GM18517 (cell line): ENCODE results near the gene TBC1D19.
"Not testable (repeated sequence)": the region's sequence is repeated elsewhere in the genome, so short reads cannot be mapped to it uniquely, and the experiment has no call there.

ENCODE experiments used
- ATAC-seq: cut with Tn5 transposase; IDR thresholded peaks from one replicate; pipeline ENCODE4 v1.9.1; 2021; ENCODE audit warnings: mild to moderate bottlenecking, moderate library complexity; ENCODE audit not compliant: unreplicated experiment

The TBC1D19 gene

GRCh38 chr4:26596843-26597242 is 13.0 kb downstream of the TBC1D19 start:
- ATAC-seq, result no peak

GRCh38 chr4:26601204-26601603 is 17.3 kb downstream of the TBC1D19 start:
- ATAC-seq, result no peak

- no peak for ATAC-seq
These were observed 23.9 kb downstream of the TBC1D19 start for GRCh38 chr4:26607776-26608175.

GRCh38 chr4:26609391-26609790 is 25.5 kb downstream of the TBC1D19 start:
- ATAC-seq, result no peak

- no peak for ATAC-seq
These were observed 26.0 kb downstream of the TBC1D19 start for GRCh38 chr4:26609868-26610267.

GRCh38 chr4:26611372-26611771 is 27.5 kb downstream of the TBC1D19 start:
- no peak for ATAC-seq

GRCh38 chr4:26611885-26612284 is 28.0 kb downstream of the TBC1D19 start:
- no peak for ATAC-seq

- no peak for ATAC-seq
These were observed 29.4 kb downstream of the TBC1D19 start for GRCh38 chr4:26613237-26613636.

- no peak for ATAC-seq
These were observed 29.9 kb downstream of the TBC1D19 start for GRCh38 chr4:26613735-26614134.

- ATAC-seq, result no peak
These were observed 35.9 kb downstream of the TBC1D19 start for GRCh38 chr4:26619784-26620183.

- no peak for ATAC-seq
These were observed 37.5 kb downstream of the TBC1D19 start for GRCh38 chr4:26621366-26621765.

GRCh38 chr4:26622913-26623312 is 39.0 kb downstream of the TBC1D19 start:
- ATAC-seq, result no peak

GRCh38 chr4:26626658-26627057 is 42.8 kb downstream of the TBC1D19 start:
- ATAC-seq, result not testable (repeated sequence)

- no peak for ATAC-seq
These were observed 49.0 kb downstream of the TBC1D19 start for GRCh38 chr4:26632916-26633315.

- no peak for ATAC-seq
These were observed 50.4 kb downstream of the TBC1D19 start for GRCh38 chr4:26634237-26634636.

- ATAC-seq, result no peak
These were observed 52.6 kb downstream of the TBC1D19 start for GRCh38 chr4:26636458-26636857.

- ATAC-seq, result not testable (repeated sequence)
These were observed 56.8 kb downstream of the TBC1D19 start for GRCh38 chr4:26640639-26641038.

GRCh38 chr4:26647523-26648224 is 63.8 kb downstream of the TBC1D19 start:
- ATAC-seq, result no peak

GRCh38 chr4:26648260-26648659 is 64.4 kb downstream of the TBC1D19 start:
- ATAC-seq, result no peak

GRCh38 chr4:26660261-26660660 is 76.4 kb downstream of the TBC1D19 start:
- ATAC-seq, result no peak

GRCh38 chr4:26663888-26664287 is 80.0 kb downstream of the TBC1D19 start:
- ATAC-seq, result no peak

- no peak for ATAC-seq
These were observed 87.1 kb downstream of the TBC1D19 start for GRCh38 chr4:26670903-26671537.
